Measurements from ENCODE around the gene SEMA3G. TPM values are rescaled to one million over a fixed set of nuclear protein-coding genes. Genes with fewer than 3 reads are reported as not detected.
A peak's percentile ranks its signal among the peaks of the same experiment; 100 is the strongest.

The SEMA3G gene
- total RNA-seq, 1 donor from 2014 or later: 4.7 TPM

GRCh38 chr3:52469001-52469400, 24.1 kb upstream of the SEMA3G start:
- peaks cover 31 to 40% (median 39%) of the 10 kb centered on the region in 3 donors for H3K36me3 ChIP-seq (ENCODE audit: control insufficient read depth in 3 of 3, insufficient read depth in 3 of 3, low read length in 3 of 3)
- no peaks in the 10 kb centered on the region for H3K27me3 ChIP-seq (ENCODE audit: control insufficient read depth in 3 of 3, insufficient read depth in 3 of 3, low read length in 3 of 3)
- H3K9ac ChIP-seq (ENCODE audit: low read depth in 1 of 3, low read length in 3 of 3): peak overlapping the region in 1 of 3 donors; percentile 72
- H3K4me3 ChIP-seq (ENCODE audit: low read length in 3 of 3): no peak overlapping the region
- H3K9me3 ChIP-seq (ENCODE audit: control insufficient read depth in 3 of 3, low read length in 3 of 3): no peaks in the 10 kb centered on the region
- H3K27ac ChIP-seq (ENCODE audit: low read depth, low read length): no peak overlapping the region
- H3K4me1 ChIP-seq (ENCODE audit: control insufficient read depth in 3 of 3, insufficient read depth in 3 of 3, low read length in 3 of 3): peaks cover 24 to 38% (median 36%) of the 10 kb centered on the region in 3 donors

DNA sequence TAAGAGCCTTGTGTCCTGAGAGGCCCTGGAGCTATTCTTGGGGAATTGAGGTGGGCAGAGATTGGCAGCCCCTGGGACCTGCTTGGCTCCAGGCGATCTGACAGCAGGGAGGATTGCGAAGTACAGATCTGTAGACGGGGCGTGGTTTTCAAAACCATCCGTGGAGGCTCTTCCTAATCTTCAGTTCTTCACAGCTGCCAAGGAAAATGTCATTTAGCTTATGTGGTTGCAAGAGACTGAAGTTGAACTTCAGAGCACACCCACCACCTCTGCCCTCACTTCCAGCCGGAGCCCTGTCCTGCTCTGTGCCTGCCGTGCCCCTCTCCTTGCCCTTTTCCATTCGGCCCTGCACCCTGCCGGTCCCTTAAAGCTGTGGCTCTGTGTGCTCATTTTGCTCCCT, 23.4 kb upstream of the SEMA3G start:
- Histone ChIP-seq H3K9ac (ENCODE audit: low read depth in 1 of 3, low read length in 3 of 3) (peak overlapping the region in 2 of 3 donors; percentile 33 to 72), H3K4me3 (ENCODE audit: low read length in 3 of 3) (peak overlapping the region in 2 of 3 donors; percentile 9 to 29), H3K27ac (ENCODE audit: low read depth, low read length) (no peak overlapping the region), H3K36me3 (ENCODE audit: control insufficient read depth in 3 of 3, insufficient read depth in 3 of 3, low read length in 3 of 3) (peaks cover 25 to 34% (median 32%) of the 10 kb centered on the region in 3 donors), H3K4me1 (ENCODE audit: control insufficient read depth in 3 of 3, insufficient read depth in 3 of 3, low read length in 3 of 3) (peaks cover 24 to 38% (median 36%) of the 10 kb centered on the region in 3 donors), H3K9me3 (ENCODE audit: control insufficient read depth in 3 of 3, low read length in 3 of 3) (no peaks in the 10 kb centered on the region), H3K27me3 (ENCODE audit: control insufficient read depth in 3 of 3, insufficient read depth in 3 of 3, low read length in 3 of 3) (no peaks in the 10 kb centered on the region)

- H3K9me3 ChIP-seq (ENCODE audit: control insufficient read depth in 3 of 3, low read length in 3 of 3): no peaks in the 10 kb centered on the region
- peaks cover 27 to 36% (median 31%) of the 10 kb centered on the region in 3 donors for H3K36me3 ChIP-seq (ENCODE audit: control insufficient read depth in 3 of 3, insufficient read depth in 3 of 3, low read length in 3 of 3)
- peaks cover 5 to 9% (median 7%) of the 10 kb centered on the region in 3 donors for H3K4me1 ChIP-seq (ENCODE audit: control insufficient read depth in 3 of 3, insufficient read depth in 3 of 3, low read length in 3 of 3)
- no peak overlapping the region for H3K9ac ChIP-seq (ENCODE audit: low read depth in 1 of 3, low read length in 3 of 3)
- H3K27ac ChIP-seq (ENCODE audit: low read depth, low read length): no peak overlapping the region
- no peak overlapping the region for H3K4me3 ChIP-seq (ENCODE audit: low read length in 3 of 3)
- H3K27me3 ChIP-seq (ENCODE audit: control insufficient read depth in 3 of 3, insufficient read depth in 3 of 3, low read length in 3 of 3): no peaks in the 10 kb centered on the region
Observed at GRCh38 chr3:52463416-52463815, 18.5 kb upstream of the SEMA3G start.

DNA sequence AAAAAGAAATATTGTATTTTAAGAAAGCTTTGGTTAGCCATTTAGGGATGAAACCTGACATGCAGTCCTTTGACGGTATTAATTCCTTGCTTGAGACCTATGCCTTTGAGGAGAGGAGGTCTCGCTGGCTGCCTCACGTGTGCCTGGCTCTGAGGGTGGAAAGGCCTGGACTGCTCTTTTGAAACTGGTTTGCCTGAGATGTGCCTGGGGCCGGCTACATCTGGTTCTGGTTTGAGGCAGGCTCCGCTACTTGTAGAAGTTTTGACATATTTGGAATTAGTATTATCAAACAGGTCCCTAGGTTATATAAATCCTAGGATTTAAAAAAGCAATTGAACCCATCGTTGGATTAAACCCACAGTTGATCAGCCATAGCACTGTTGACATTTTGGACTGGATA, 17.0 kb upstream of the SEMA3G start:
- H3K4me3 ChIP-seq (ENCODE audit: low read length in 3 of 3): no peak overlapping the region
- no peak overlapping the region for H3K27ac ChIP-seq (ENCODE audit: low read depth, low read length)
- peaks cover 3 to 10% (median 7%) of the 10 kb centered on the region in 3 donors for H3K4me1 ChIP-seq (ENCODE audit: control insufficient read depth in 3 of 3, insufficient read depth in 3 of 3, low read length in 3 of 3)
- H3K9me3 ChIP-seq (ENCODE audit: control insufficient read depth in 3 of 3, low read length in 3 of 3): no peaks in the 10 kb centered on the region
- H3K9ac ChIP-seq (ENCODE audit: low read depth in 1 of 3, low read length in 3 of 3): no peak overlapping the region
- peaks cover 32 to 44% (median 33%) of the 10 kb centered on the region in 3 donors for H3K36me3 ChIP-seq (ENCODE audit: control insufficient read depth in 3 of 3, insufficient read depth in 3 of 3, low read length in 3 of 3)
- no peaks in the 10 kb centered on the region for H3K27me3 ChIP-seq (ENCODE audit: control insufficient read depth in 3 of 3, insufficient read depth in 3 of 3, low read length in 3 of 3)

DNA sequence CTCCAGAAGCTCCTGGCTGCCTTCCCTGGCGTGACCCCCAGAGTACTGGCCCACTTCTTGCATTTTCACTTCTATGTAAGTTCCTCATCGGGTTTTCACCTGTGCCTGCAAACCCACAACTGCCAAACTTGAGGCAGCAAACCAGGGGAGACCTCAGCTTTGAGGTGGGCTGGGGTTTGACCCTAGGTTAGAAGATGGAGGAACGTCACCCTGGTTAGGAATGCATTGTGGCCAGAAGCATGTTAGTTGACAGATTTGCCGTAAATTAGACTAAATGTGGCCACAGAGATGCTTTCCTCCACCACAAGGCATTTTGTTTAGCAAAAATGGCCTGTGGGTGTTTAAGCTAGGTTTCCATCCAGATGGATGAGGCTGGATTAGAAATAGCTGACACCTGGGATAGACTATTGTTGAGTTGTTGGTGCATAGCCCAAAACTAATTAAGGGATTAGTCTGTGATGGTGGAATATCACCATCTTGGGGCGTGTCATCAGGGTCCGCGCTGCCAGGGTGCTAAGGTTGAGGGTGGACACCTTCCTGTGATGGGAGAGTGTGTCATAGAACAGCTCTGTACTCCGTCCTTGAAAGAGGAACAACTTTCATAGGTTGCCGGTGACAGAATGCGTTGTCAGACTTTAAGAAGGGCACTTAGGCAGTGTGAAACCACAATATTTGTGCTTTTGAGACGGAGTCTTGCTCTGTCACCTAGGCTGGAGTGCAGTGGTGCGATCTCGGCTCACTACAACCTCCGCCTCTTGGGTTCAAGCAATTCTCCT, 14.1 kb upstream of the SEMA3G start:
- Histone ChIP-seq H3K27ac (ENCODE audit: low read depth, low read length) (no peak overlapping the region), H3K9me3 (ENCODE audit: control insufficient read depth in 3 of 3, low read length in 3 of 3) (no peaks in the 10 kb centered on the region), H3K9ac (ENCODE audit: low read depth in 1 of 3, low read length in 3 of 3) (peak overlapping the region in 1 of 3 donors; percentile 6), H3K4me3 (ENCODE audit: low read length in 3 of 3) (no peak overlapping the region), H3K36me3 (ENCODE audit: control insufficient read depth in 3 of 3, insufficient read depth in 3 of 3, low read length in 3 of 3) (peaks cover 22 to 33% (median 29%) of the 10 kb centered on the region in 3 donors), H3K27me3 (ENCODE audit: control insufficient read depth in 3 of 3, insufficient read depth in 3 of 3, low read length in 3 of 3) (no peaks in the 10 kb centered on the region), H3K4me1 (ENCODE audit: control insufficient read depth in 3 of 3, insufficient read depth in 3 of 3, low read length in 3 of 3) (peaks cover 24 to 34% (median 26%) of the 10 kb centered on the region in 3 donors)

DNA sequence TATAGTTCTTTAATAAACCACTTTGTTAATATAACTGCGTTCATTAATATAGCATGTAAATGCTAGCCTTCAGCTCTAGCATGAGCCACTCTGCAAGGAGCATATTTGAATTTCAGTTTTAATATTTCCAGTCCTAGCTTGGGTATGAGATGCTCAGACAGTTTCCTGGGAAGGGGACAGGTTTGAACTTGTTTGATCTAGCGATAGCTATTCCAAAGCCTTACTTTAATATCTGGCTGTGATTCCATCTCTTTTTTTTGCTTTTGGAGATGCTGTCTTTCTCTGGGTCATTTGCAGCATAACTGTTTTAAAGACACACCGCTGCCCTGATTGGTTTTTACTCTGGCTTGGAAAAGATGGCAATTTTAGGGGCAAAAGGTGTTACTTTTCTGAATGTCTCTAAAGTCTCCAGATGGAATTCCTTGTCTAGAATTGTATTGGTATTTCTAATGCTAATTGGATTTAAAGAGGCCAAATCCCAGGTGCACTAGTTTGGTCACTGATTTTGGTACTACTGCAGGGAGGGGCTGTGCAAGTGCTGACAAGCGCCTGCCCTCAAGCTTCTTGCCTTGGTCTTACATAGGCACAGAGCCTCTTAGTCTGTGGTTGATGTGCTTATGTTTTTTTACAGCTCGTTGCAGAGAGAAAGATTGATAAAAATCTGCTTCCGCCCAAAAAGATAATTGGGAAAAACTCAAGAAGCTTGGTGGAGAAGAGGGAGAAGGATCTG, 13.3 kb upstream of the SEMA3G start:
- H3K36me3 ChIP-seq (ENCODE audit: control insufficient read depth in 3 of 3, insufficient read depth in 3 of 3, low read length in 3 of 3): peaks cover 22 to 34% (median 33%) of the 10 kb centered on the region in 3 donors

GRCh38 chr3:52456800-52457183, 11.9 kb upstream of the SEMA3G start:
- Histone ChIP-seq H3K9ac (ENCODE audit: low read depth in 1 of 3, low read length in 3 of 3) (peak overlapping the region in 2 of 3 donors; percentile 55 to 95), H3K4me1 (ENCODE audit: control insufficient read depth in 3 of 3, insufficient read depth in 3 of 3, low read length in 3 of 3) (peaks cover 29 to 55% (median 41%) of the 10 kb centered on the region in 3 donors), H3K36me3 (ENCODE audit: control insufficient read depth in 3 of 3, insufficient read depth in 3 of 3, low read length in 3 of 3) (peaks cover 27 to 43% (median 28%) of the 10 kb centered on the region in 3 donors), H3K4me3 (ENCODE audit: low read length in 3 of 3) (peak overlapping the region; percentile 73 to 81 (median 75)), H3K27me3 (ENCODE audit: control insufficient read depth in 3 of 3, insufficient read depth in 3 of 3, low read length in 3 of 3) (no peaks in the 10 kb centered on the region), H3K9me3 (ENCODE audit: control insufficient read depth in 3 of 3, low read length in 3 of 3) (no peaks in the 10 kb centered on the region), H3K27ac (ENCODE audit: low read depth, low read length) (peak overlapping the region; percentile 94)

More for the DNA sequence above, 13.3 kb upstream of the SEMA3G start:
- Histone ChIP-seq H3K27ac (ENCODE audit: low read depth, low read length) (no peak overlapping the region), H3K9me3 (ENCODE audit: control insufficient read depth in 3 of 3, low read length in 3 of 3) (no peaks in the 10 kb centered on the region), H3K4me1 (ENCODE audit: control insufficient read depth in 3 of 3, insufficient read depth in 3 of 3, low read length in 3 of 3) (peaks cover 24 to 41% (median 31%) of the 10 kb centered on the region in 3 donors), H3K9ac (ENCODE audit: low read depth in 1 of 3, low read length in 3 of 3) (peak overlapping the region in 1 of 3 donors; percentile 6), H3K27me3 (ENCODE audit: control insufficient read depth in 3 of 3, insufficient read depth in 3 of 3, low read length in 3 of 3) (no peaks in the 10 kb centered on the region), H3K4me3 (ENCODE audit: low read length in 3 of 3) (no peak overlapping the region)

- Histone ChIP-seq H3K36me3 (ENCODE audit: control insufficient read depth in 3 of 3, insufficient read depth in 3 of 3, low read length in 3 of 3) (peaks cover 26 to 48% (median 33%) of the 10 kb centered on the region in 3 donors), H3K4me1 (ENCODE audit: control insufficient read depth in 3 of 3, insufficient read depth in 3 of 3, low read length in 3 of 3) (peaks cover 31 to 60% (median 46%) of the 10 kb centered on the region in 3 donors), H3K4me3 (ENCODE audit: low read length in 3 of 3) (peak overlapping the region; percentile 73 to 81 (median 75)), H3K9me3 (ENCODE audit: control insufficient read depth in 3 of 3, low read length in 3 of 3) (no peaks in the 10 kb centered on the region), H3K9ac (ENCODE audit: low read depth in 1 of 3, low read length in 3 of 3) (peak overlapping the region; percentile 55 to 95 (median 93)), H3K27me3 (ENCODE audit: control insufficient read depth in 3 of 3, insufficient read depth in 3 of 3, low read length in 3 of 3) (no peaks in the 10 kb centered on the region), H3K27ac (ENCODE audit: low read depth, low read length) (peak overlapping the region; percentile 94)
Observed at GRCh38 chr3:52456169-52456799, 11.4 kb upstream of the SEMA3G start.

DNA sequence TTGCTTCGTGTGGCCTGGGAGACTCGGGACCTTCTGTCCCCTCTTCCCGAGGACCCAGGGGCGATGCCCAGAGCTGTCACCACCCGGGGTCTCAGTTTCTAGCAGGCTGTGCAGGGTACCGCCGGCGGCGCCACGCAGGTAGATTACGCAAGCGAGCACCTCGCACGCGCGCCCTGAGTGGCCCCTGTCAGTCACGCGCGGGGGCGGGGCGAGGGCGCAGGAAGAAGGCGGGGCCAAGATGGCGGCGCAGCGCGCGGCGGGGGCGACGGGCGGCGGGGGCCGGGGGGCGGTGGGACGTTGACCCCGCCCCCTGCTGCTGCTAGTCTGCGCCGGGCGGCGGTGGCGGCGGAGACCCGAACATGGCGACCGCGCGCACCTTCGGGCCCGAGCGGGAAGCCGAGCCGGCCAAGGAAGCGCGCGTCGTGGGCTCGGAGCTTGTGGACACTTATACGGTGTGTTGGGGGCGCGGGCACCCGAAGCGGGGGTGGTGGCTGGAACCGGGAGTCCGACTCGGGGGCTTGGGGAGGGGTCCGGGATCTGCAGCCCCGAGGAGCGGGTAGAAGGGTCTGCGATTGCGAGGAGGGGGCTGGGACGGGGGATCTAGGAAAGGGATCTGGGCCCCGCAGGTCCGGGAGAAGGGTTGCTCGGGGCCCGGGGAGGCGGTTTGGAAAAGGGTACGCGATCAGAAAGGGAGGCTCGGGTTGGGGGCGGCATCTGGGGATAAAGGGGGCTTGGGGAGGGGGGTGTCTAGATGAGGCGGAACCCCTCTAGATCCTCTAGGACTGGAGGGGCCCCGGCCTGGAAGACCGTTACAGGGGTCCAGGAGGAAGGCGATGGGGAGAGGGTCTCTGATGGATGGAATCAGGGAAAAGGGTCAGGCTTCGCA, 10.6 kb upstream of the SEMA3G start, which contains the start of gene NISCH:
Gene NISCH, plus strand, starts transcription at position 322 of the 886 bp plus-strand sequence. Its CDS starts 38 bp downstream, at position 360.
- Histone ChIP-seq H3K36me3 (ENCODE audit: control insufficient read depth in 3 of 3, insufficient read depth in 3 of 3, low read length in 3 of 3) (peaks cover 22 to 49% (median 32%) of the 10 kb centered on the region in 3 donors), H3K4me3 (ENCODE audit: low read length in 3 of 3) (peak within 1 kb of the TSS; percentile 86 to 93 (median 93)), H3K9ac (ENCODE audit: low read depth in 1 of 3, low read length in 3 of 3) (peak within 1 kb of the TSS; percentile 95 to 100 (median 99)), H3K9me3 (ENCODE audit: control insufficient read depth in 3 of 3, low read length in 3 of 3) (no peaks in the 10 kb centered on the region), H3K27ac (ENCODE audit: low read depth, low read length) (peak within 1 kb of the TSS; percentile 94), H3K27me3 (ENCODE audit: control insufficient read depth in 3 of 3, insufficient read depth in 3 of 3, low read length in 3 of 3) (no peaks in the 10 kb centered on the region), H3K4me1 (ENCODE audit: control insufficient read depth in 3 of 3, insufficient read depth in 3 of 3, low read length in 3 of 3) (peaks cover 34 to 68% (median 53%) of the 10 kb centered on the region in 3 donors)
